Activated CD8-positive, alpha-beta T cell treated with anti-CD3 and anti-CD28 coated beads for 36 hours (primary cell): ENCODE results near the gene NRL. TPM values are rescaled to one million over a fixed set of nuclear protein-coding genes. Genes with fewer than 3 reads are reported as not detected.
A peak's percentile ranks its signal among the peaks of the same experiment; 100 is the strongest.

Experiments used
- ATAC-seq: fragments of 200-7000 bp; cut with Tn5 transposase; one replicate; pipeline ENCODE4 v1.10.0; 2021; ENCODE audit warnings: mild to moderate bottlenecking, moderate library complexity
- CTCF ChIA-PET: fragments of 350-600 bp; sonication (Branson Sonifier 250); formaldehyde crosslinking; loops from one replicate; lab custom pipeline; 2021; ENCODE audit warnings: antibody characterized with exemption; lab: Charles Lee
- POLR2A ChIA-PET: fragments of 350-600 bp; sonication (Branson Sonifier 250); formaldehyde crosslinking; loops from one replicate; lab custom pipeline; 2021; ENCODE audit warnings: antibody characterized with exemption; lab: Charles Lee
- DNase-seq: peaks from one replicate; pipeline ENCODE4 v3.0.0-alpha.2; 2020
- H3K27ac Mint-ChIP-seq: one replicate; pipeline ENCODE4 v1.8.0; 2021; ENCODE audit warnings: mild to moderate bottlenecking, mixed read lengths
- H3K27me3 Mint-ChIP-seq: one replicate; pipeline ENCODE4 v1.8.0; 2021; ENCODE audit warnings: mixed read lengths
- H3K36me3 Mint-ChIP-seq: one replicate; pipeline ENCODE4 v1.8.0; 2021; ENCODE audit warnings: low read depth, mixed read lengths
- H3K4me1 Mint-ChIP-seq: one replicate; pipeline ENCODE4 v1.8.0; 2021; ENCODE audit warnings: low read depth, mixed read lengths
- H3K4me3 Mint-ChIP-seq: one replicate; pipeline ENCODE4 v1.8.0; 2021; ENCODE audit warnings: mild to moderate bottlenecking, moderate library complexity, mixed read lengths
- H3K9me3 Mint-ChIP-seq: one replicate; pipeline ENCODE4 v1.8.0; 2021; ENCODE audit warnings: mixed read lengths
- CTCF ChIP-seq: fragments of 200-600 bp; IDR thresholded peaks from one replicate; pipeline ENCODE4 v1.8.0; 2022; ENCODE audit warnings: antibody characterized with exemption, mild to moderate bottlenecking
- intact Hi-C: fragments of 100-400 bp; cut with micrococcal nuclease; formaldehyde crosslinking; loops from one replicate; pipeline ENCODE4 v1.10.0; 2022
- total RNA-seq, 2 experiments: library from RNA; stranded (reverse); gene quantifications; one replicate each; pipeline ENCODE4 v1.2.3, GENCODE V29; 2021

The NRL gene
- total RNA-seq, 2 experiments from 2014 or later, result 1.8 to 2.5 TPM

GRCh38 chr14:24093901-24094840, 20.6 kb downstream of the NRL start, which contains the start of gene PCK2:
Gene PCK2 (plus strand): TSS chr14:24094311. CDS start chr14:24094406, 95 bp downstream.
- ChIA-PET CTCF (interaction anchor here (1.0 to 11.2 kb wide), 12 partner anchors 8 to 123 kb away, joined by 3 to 345 read pairs (median 16); partner anchors contain the start of genes CARMIL3, CPNE6, DCAF11 and IRF9), POLR2A (interaction anchor here (0.6 to 9.0 kb wide), 22 partner anchors 8 to 774 kb away, joined by 3 to 80 read pairs (median 4); partner anchors contain the start of genes DCAF11, EMC9, IRF9 and NRL)
- Mint-ChIP-seq H3K27me3 (no peaks in the 10 kb centered on the region), H3K27ac (peak within 1 kb of the TSS; percentile 95), H3K9me3 (no peaks in the 10 kb centered on the region), H3K4me3 (peak within 1 kb of the TSS; percentile 93), H3K4me1 (peaks cover 24% of the 10 kb centered on the region), H3K36me3 (peaks cover 28% of the 10 kb centered on the region)
- no peak for TF ChIP-seq CTCF
- intact Hi-C loops, result loop anchor here (5.0 kb wide), 1 partner anchor 82 kb away; no protein-coding TSS in a partner anchor
- ATAC-seq (peak; percentile 75), DNase-seq (peak; percentile 91)

- Mint-ChIP-seq H3K27ac (peak overlapping the region; percentile 95), H3K4me3 (peak overlapping the region; percentile 93), H3K9me3 (no peaks in the 10 kb centered on the region), H3K4me1 (peaks cover 24% of the 10 kb centered on the region), H3K36me3 (peaks cover 26% of the 10 kb centered on the region), H3K27me3 (no peaks in the 10 kb centered on the region)
- TF ChIP-seq CTCF, result no peak
- ChIA-PET CTCF (interaction anchor here (1.0 to 11.2 kb wide), 10 partner anchors 13 to 122 kb away, joined by 3 to 345 read pairs (median 29); partner anchors contain the start of genes CARMIL3, CPNE6, DCAF11 and IRF9), POLR2A (interaction anchor here (0.7 to 9.0 kb wide), 10 partner anchors 11 to 68 kb away, joined by 3 to 80 read pairs (median 24); partner anchors contain the start of genes DCAF11, EMC9, IRF9 and NRL)
- ATAC-seq (no peak), DNase-seq (no peak)
- intact Hi-C loops, result loop anchor here (5.0 kb wide), 1 partner anchor 81 kb away; no protein-coding TSS in a partner anchor
Observed at GRCh38 chr14:24093207-24093900, 21.4 kb downstream of the NRL start.

- H3K9me3 Mint-ChIP-seq, result no peaks in the 10 kb centered on the region
- intact Hi-C loops, result loop anchor here (5.0 kb wide), 1 partner anchor 80 kb away; no protein-coding TSS in a partner anchor
- peaks cover 21% of the 10 kb centered on the region for H3K36me3 Mint-ChIP-seq
- H3K27ac Mint-ChIP-seq, result peak overlapping the region; percentile 95
- ChIA-PET CTCF (interaction anchor here (0.8 to 11.2 kb wide), 9 partner anchors 12 to 339 kb away, joined by 3 to 345 read pairs (median 31); partner anchors contain the start of genes CARMIL3, CPNE6, DCAF11 and IRF9), POLR2A (interaction anchor here (0.7 to 9.0 kb wide), 8 partner anchors 10 to 68 kb away, joined by 3 to 80 read pairs (median 25); partner anchors contain the start of genes DCAF11, IRF9, NRL and PSME1)
- no peaks in the 10 kb centered on the region for H3K27me3 Mint-ChIP-seq
- ATAC-seq, result no peak
- TF ChIP-seq CTCF, result no peak
- DNase-seq, result no peak
- H3K4me1 Mint-ChIP-seq, result peaks cover 24% of the 10 kb centered on the region
- peak overlapping the region; percentile 93 for H3K4me3 Mint-ChIP-seq
Observed at GRCh38 chr14:24092505-24093206, 22.1 kb downstream of the NRL start.

GRCh38 chr14:24092110-24092504, 22.6 kb downstream of the NRL start:
- H3K27me3 Mint-ChIP-seq, result no peaks in the 10 kb centered on the region
- POLR2A ChIA-PET, result interaction anchor here (3.3 to 9.0 kb wide), 5 partner anchors 10 to 69 kb away, joined by 25 to 80 read pairs (median 44); partner anchors contain the start of genes DCAF11, IRF9 and NRL
- TF ChIP-seq CTCF, result no peak
- peaks cover 24% of the 10 kb centered on the region for H3K4me1 Mint-ChIP-seq
- DNase-seq (no peak), ATAC-seq (no peak)
- H3K4me3 Mint-ChIP-seq, result no peak overlapping the region
- no peaks in the 10 kb centered on the region for H3K9me3 Mint-ChIP-seq
- peaks cover 21% of the 10 kb centered on the region for H3K36me3 Mint-ChIP-seq
- peak overlapping the region; percentile 9 for H3K27ac Mint-ChIP-seq
- CTCF ChIA-PET, result interaction anchor here (0.8 to 11.2 kb wide), 12 partner anchors 12 to 340 kb away, joined by 3 to 345 read pairs (median 18); partner anchors contain the start of genes CARMIL3, CPNE6, DCAF11 and IRF9
- intact Hi-C loops, result loop anchor here (5.0 kb wide), 1 partner anchor 80 kb away; no protein-coding TSS in a partner anchor
